Superior temporal gyrus (tissue), 1 donor: ENCODE data around the gene C9orf78.

ENCODE experiments used
- DNase-seq: peaks from one replicate; pipeline ENCODE4 v3.0.0-alpha.2; 2016; ENCODE audit errors: extremely low spot score

The C9orf78 gene

GRCh38 chr9:129845373-129845772, 10.3 kb upstream of the C9orf78 start:
- DNase-seq = no peak

GRCh38 chr9:129841071-129841470, 6.0 kb upstream of the C9orf78 start:
- no peak for DNase-seq

GRCh38 chr9:129840034-129840433, 5.0 kb upstream of the C9orf78 start:
- DNase-seq = no peak

- DNase-seq = no peak
Observed at GRCh38 chr9:129839324-129840023, 4.4 kb upstream of the C9orf78 start.

- no peak for DNase-seq
Observed at GRCh38 chr9:129838707-129839259, 3.7 kb upstream of the C9orf78 start.

- DNase-seq = no peak
Observed at GRCh38 chr9:129836311-129837007, 1.4 kb upstream of the C9orf78 start.

GRCh38 chr9:129835860-129836223, 767 bp upstream of the C9orf78 start:
- DNase-seq = no peak

GRCh38 chr9:129834489-129835127, 467 bp downstream of the C9orf78 start:
- no peak for DNase-seq

- DNase-seq = no peak
Observed at GRCh38 chr9:129832982-129833381, 2.1 kb downstream of the C9orf78 start.

- no peak for DNase-seq
Observed at GRCh38 chr9:129828969-129829368, 6.1 kb downstream of the C9orf78 start.

GRCh38 chr9:129828051-129828450, 7.0 kb downstream of the C9orf78 start:
- no peak for DNase-seq

GRCh38 chr9:129826759-129827158, 8.3 kb downstream of the C9orf78 start:
- DNase-seq = no peak

GRCh38 chr9:129826344-129826743, 8.7 kb downstream of the C9orf78 start:
- no peak for DNase-seq

- DNase-seq = peak; percentile 93
Observed at GRCh38 chr9:129823935-129824601, 11.0 kb downstream of the C9orf78 start, which contains the start of gene TOR1A. Gene TOR1A (minus strand): TSS chr9:129824136. CDS start chr9:129824085, 51 bp downstream.

GRCh38 chr9:129823542-129823934, 11.5 kb downstream of the C9orf78 start:
- no peak for DNase-seq

GRCh38 chr9:129822898-129823541, 12.1 kb downstream of the C9orf78 start:
- DNase-seq = no peak

- DNase-seq = no peak
Observed at GRCh38 chr9:129816501-129817435, 18.3 kb downstream of the C9orf78 start.

GRCh38 chr9:129815278-129815677, 19.8 kb downstream of the C9orf78 start:
- DNase-seq = no peak

GRCh38 chr9:129814432-129815223, 20.4 kb downstream of the C9orf78 start:
- DNase-seq = no peak

- DNase-seq = no peak
Observed at GRCh38 chr9:129813661-129814060, 21.4 kb downstream of the C9orf78 start.
